Right cardiac atrium (tissue), 5 donors: ENCODE data around the gene SV2B. TPM values are rescaled to one million over a fixed set of nuclear protein-coding genes. Genes with fewer than 3 reads are reported as not detected.
A peak's percentile ranks its signal among the peaks of the same experiment; 100 is the strongest.

Source experiments
- ATAC-seq, 2 donors: fragments of 200-7000 bp; cut with Tn5 transposase; one replicate each; pipeline versions ENCODE4 v1.8.0 to v1.9.1; 2020; ENCODE audit warnings: moderate library complexity in 2 of 2, mild to moderate bottlenecking in 1 of 2
- DNase-seq, 3 donors: peaks; one replicate each; pipeline ENCODE4 v3.0.0-alpha.2; 2020
- H3K27ac ChIP-seq: one replicate; pipeline ENCODE4 v1.5.1; 2013; ENCODE audit warnings: mild to moderate bottlenecking, low read length, control low read depth, moderate library complexity
- H3K27me3 ChIP-seq: one replicate; pipeline ENCODE4 v1.6.1; 2013; ENCODE audit not compliant: control insufficient read depth, insufficient read depth
- H3K4me1 ChIP-seq: one replicate; pipeline ENCODE4 v1.6.1; 2013; ENCODE audit warnings: low read length; ENCODE audit not compliant: control insufficient read depth, insufficient read depth
- H3K4me3 ChIP-seq: one replicate; pipeline ENCODE4 v1.5.1; 2013; ENCODE audit warnings: low read length, control low read depth
- H3K9me3 ChIP-seq: one replicate; pipeline ENCODE4 v1.6.1; 2013; ENCODE audit warnings: low read length; ENCODE audit not compliant: control insufficient read depth
- WGBS: extraction: QIAGEN DNeasy Blood & Tissue Kit; methylation state at CpG from one replicate; pipeline ENCODE4 v1.1.7; 2013; 5-methylcytosine and 5-hydroxymethylcytosine counted together
- intact Hi-C, 4 donors: fragments of 100-400 bp; cut with DNase I; formaldehyde crosslinking; loops; one replicate each; pipeline versions ENCODE4 v1.11.0 to v1.14.0; 2022 to 2023
- polyA plus RNA-seq: library from polyadenylated mRNA; stranded (reverse); fragments of 200-250 nt; gene quantifications from one replicate; pipeline ENCODE4 v1.2.3, GENCODE V29; 2013
- total RNA-seq, 4 donors: library from RNA; stranded (reverse); fragmentation: NEBNext Ultra II Directional; extraction: Animal tissue kit (Norgen Biotek cat#: 25700); gene quantifications; one replicate each; pipeline ENCODE4 v1.2.1, GENCODE V29; 2021
- donor health status: healthy with polysubstance abuse.
- donor health status: DM: no; HTN: yes; CAD: no.
- donor health status: DM: no; HTN: no; CAD: no.
- donor health status: DM: no; HTN: yes; CAD: no; lungs with severe emphysema.
- donor health status: DM: yes; HTN: yes; CAD: no.

SV2B gene
- total and polyA plus RNA-seq, 5 donors, result 0.34 to 1.7 (median 1.3) TPM

DNA sequence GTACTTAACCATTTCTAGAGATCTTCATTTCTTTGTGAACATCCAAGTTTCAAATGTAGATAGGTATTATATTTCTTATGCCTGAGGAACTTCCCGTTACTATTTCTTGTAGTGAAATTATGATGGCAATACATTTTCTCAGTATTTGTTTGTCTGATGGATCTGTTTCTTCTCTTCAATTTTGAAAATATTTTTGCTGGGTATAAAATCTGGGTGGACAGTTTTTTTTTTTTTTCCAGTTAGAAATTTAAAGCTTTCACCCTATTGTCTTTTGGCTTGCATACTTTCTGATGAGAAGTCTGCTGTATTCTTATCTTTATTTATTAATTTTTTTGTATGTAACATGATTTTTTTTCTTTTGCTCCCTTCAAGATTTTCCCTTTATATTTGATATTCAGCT is 175.8 kb downstream of the SV2B start:
- intact Hi-C loops, result no loop called here
- no peaks in the 10 kb centered on the region for H3K27me3 ChIP-seq
- DNase-seq (no peak), ATAC-seq (no peak)
- no peak overlapping the region for H3K27ac ChIP-seq
- H3K9me3 ChIP-seq, result no peaks in the 10 kb centered on the region
- WGBS, result 90% methylated on average over 1 of the region's 1 CpG
- H3K4me3 ChIP-seq, result no peak overlapping the region
- no peaks in the 10 kb centered on the region for H3K4me1 ChIP-seq

- H3K9me3 ChIP-seq, result no peaks in the 10 kb centered on the region
- intact Hi-C loops, result no loop called here
- no peaks in the 10 kb centered on the region for H3K4me1 ChIP-seq
- H3K27ac ChIP-seq, result no peak overlapping the region
- 93% methylated on average over 2 of the region's 2 CpGs for WGBS
- DNase-seq, result no peak
- no peaks in the 10 kb centered on the region for H3K27me3 ChIP-seq
- no peak for ATAC-seq
- no peak overlapping the region for H3K4me3 ChIP-seq
Measured at GRCh38 chr15:91278951-91279350, 178.9 kb downstream of the SV2B start.

GRCh38 chr15:91279486-91279885 is 179.4 kb downstream of the SV2B start:
- intact Hi-C loops, result no loop called here

DNA sequence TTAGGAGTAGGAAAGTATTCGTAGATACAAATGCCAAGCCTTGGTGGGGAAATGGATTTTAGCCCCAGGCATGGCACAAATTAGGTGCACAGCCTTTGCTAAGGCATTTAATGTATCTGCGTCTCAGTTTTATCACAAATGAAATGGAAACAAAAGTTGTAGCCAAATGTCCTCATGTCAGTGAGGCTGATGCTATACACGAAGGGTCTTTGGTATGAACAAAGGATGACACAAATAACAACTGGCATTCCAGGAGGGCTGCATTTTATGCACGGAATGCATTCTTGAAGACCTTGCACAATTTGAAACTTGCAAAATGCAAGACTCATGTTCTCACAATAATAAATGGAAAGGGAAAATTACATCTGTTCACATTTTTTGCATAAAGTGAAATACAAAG is 181.9 kb downstream of the SV2B start:
- Histone ChIP-seq H3K27ac (no peak overlapping the region), H3K27me3 (no peaks in the 10 kb centered on the region), H3K4me3 (no peak overlapping the region), H3K9me3 (no peaks in the 10 kb centered on the region), H3K4me1 (no peaks in the 10 kb centered on the region)
- WGBS, result 80% methylated on average over 4 of the region's 4 CpGs
- intact Hi-C loops, result no loop called here
- DNase-seq (no peak), ATAC-seq (no peak)

More at GRCh38 chr15:91279486-91279885, 179.4 kb downstream of the SV2B start:
- WGBS, result 86% methylated on average over 4 of the region's 4 CpGs
- no peak overlapping the region for H3K4me3 ChIP-seq
- no peak for ATAC-seq
- no peaks in the 10 kb centered on the region for H3K4me1 ChIP-seq
- no peak overlapping the region for H3K27ac ChIP-seq
- no peaks in the 10 kb centered on the region for H3K27me3 ChIP-seq
- H3K9me3 ChIP-seq, result no peaks in the 10 kb centered on the region
- DNase-seq, result no peak

DNA sequence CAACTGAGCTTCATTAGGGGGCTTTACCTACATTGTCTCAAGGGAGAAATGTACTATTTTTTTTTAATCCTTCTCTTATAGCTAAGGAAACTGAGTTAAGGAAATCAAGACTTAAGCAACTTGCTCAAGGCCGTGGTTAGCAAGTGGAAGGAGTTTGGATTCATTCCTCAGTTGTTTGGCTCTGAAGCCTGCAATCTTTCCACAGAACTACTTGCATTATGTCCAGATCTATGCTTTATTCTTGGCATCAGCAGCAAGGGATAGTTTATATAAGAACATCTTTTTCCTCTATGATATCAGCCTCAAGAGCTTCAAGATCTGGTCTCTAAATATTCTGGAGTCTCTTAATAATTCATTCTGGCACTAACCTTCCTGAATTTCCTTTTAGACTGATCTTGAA is 182.4 kb downstream of the SV2B start:
- H3K4me1 ChIP-seq, result no peaks in the 10 kb centered on the region
- no peaks in the 10 kb centered on the region for H3K9me3 ChIP-seq
- DNase-seq (no peak), ATAC-seq (no peak)
- H3K4me3 ChIP-seq, result no peak overlapping the region
- intact Hi-C loops, result no loop called here
- H3K27ac ChIP-seq, result no peak overlapping the region
- H3K27me3 ChIP-seq, result no peaks in the 10 kb centered on the region
- WGBS, result 60% methylated on average over 1 of the region's 1 CpG

GRCh38 chr15:91283155-91283554 is 183.1 kb downstream of the SV2B start:
- Histone ChIP-seq H3K27ac (no peak overlapping the region), H3K4me1 (no peaks in the 10 kb centered on the region), H3K9me3 (no peaks in the 10 kb centered on the region), H3K4me3 (no peak overlapping the region), H3K27me3 (no peaks in the 10 kb centered on the region)
- WGBS, result 83% methylated on average over 2 of the region's 2 CpGs
- intact Hi-C loops, result no loop called here
- DNase-seq (no peak), ATAC-seq (no peak)

GRCh38 chr15:91284758-91285466 is 184.9 kb downstream of the SV2B start:
- no peaks in the 10 kb centered on the region for H3K27me3 ChIP-seq
- WGBS, result 84% methylated on average over 13 of the region's 13 CpGs
- no peak overlapping the region for H3K27ac ChIP-seq
- ATAC-seq (peak in 1 of 2 donors; percentile 23), DNase-seq (no peak)
- H3K9me3 ChIP-seq, result no peaks in the 10 kb centered on the region
- H3K4me3 ChIP-seq, result no peak overlapping the region
- H3K4me1 ChIP-seq, result no peaks in the 10 kb centered on the region
- intact Hi-C loops, result no loop called here

GRCh38 chr15:91289324-91289723 is 189.3 kb downstream of the SV2B start:
- H3K4me3 ChIP-seq, result no peak overlapping the region
- H3K4me1 ChIP-seq, result no peaks in the 10 kb centered on the region
- ATAC-seq (no peak), DNase-seq (no peak)
- WGBS, result 41% methylated on average over 1 of the region's 1 CpG
- intact Hi-C loops, result no loop called here
- H3K9me3 ChIP-seq, result no peaks in the 10 kb centered on the region
- no peaks in the 10 kb centered on the region for H3K27me3 ChIP-seq
- H3K27ac ChIP-seq, result no peak overlapping the region

DNA sequence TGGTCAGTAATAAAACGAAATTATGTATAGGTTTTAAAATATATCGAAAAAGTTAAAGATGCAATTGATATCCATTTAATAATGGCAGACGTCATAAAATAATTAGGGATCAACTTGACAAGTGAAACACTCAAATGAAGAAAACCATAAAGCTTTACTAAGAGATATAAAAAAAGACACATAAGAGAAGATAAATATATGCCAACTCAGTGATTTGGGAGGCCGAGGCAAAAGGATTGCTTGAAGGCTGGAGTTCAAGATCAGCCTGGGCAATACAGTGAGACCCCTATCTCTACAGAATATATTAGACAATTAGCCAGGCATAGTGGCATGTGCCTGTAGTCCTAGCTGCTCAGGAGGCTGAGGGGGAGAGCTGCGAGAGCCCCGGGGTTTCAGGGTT is 190.5 kb downstream of the SV2B start:
- intact Hi-C loops, result loop anchor here in 1 of 4 donors (10.0 kb wide), 1 partner anchor 414 kb away; no protein-coding TSS in a partner anchor
- no peaks in the 10 kb centered on the region for H3K9me3 ChIP-seq
- H3K27me3 ChIP-seq, result no peaks in the 10 kb centered on the region
- H3K4me3 ChIP-seq, result no peak overlapping the region
- ATAC-seq (no peak), DNase-seq (no peak)
- H3K27ac ChIP-seq, result no peak overlapping the region
- 93% methylated on average over 6 of the region's 6 CpGs for WGBS
- H3K4me1 ChIP-seq, result no peaks in the 10 kb centered on the region

GRCh38 chr15:91291673-91292072 is 191.6 kb downstream of the SV2B start:
- H3K27me3 ChIP-seq, result no peaks in the 10 kb centered on the region
- DNase-seq (no peak), ATAC-seq (peak in 1 of 2 donors; percentile 43)
- 48% methylated on average over 3 of the region's 3 CpGs for WGBS
- intact Hi-C loops, result loop anchor here in 1 of 4 donors (10.0 kb wide), 1 partner anchor 413 kb away; no protein-coding TSS in a partner anchor
- H3K9me3 ChIP-seq, result no peaks in the 10 kb centered on the region
- H3K27ac ChIP-seq, result no peak overlapping the region
- H3K4me1 ChIP-seq, result no peaks in the 10 kb centered on the region
- peak overlapping the region; percentile 8 for H3K4me3 ChIP-seq

DNA sequence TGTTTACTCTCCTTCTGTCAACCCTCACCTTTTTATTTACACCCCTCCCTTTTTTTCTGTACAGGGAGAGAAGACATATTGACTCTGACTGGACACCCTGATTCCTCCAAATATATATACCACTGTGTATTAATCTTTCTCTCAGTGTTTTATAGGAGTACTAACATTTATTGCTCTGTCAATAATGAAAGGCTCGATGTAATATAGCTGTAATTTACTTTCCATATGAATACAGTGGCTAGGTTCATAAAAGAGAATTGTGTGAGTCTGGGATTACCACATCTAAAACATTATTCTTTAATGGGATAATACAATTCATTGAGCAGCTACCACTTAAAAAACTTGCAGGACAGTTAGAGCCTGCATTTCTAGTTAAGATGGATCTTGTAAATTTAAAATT is 194.3 kb downstream of the SV2B start:
- Histone ChIP-seq H3K9me3 (no peaks in the 10 kb centered on the region), H3K27me3 (no peaks in the 10 kb centered on the region), H3K4me1 (no peaks in the 10 kb centered on the region), H3K4me3 (no peak overlapping the region), H3K27ac (no peak overlapping the region)
- WGBS, result 85% methylated on average over 1 of the region's 1 CpG
- intact Hi-C loops, result loop anchor here in 1 of 4 donors (10.0 kb wide), 1 partner anchor 410 kb away; no protein-coding TSS in a partner anchor
- ATAC-seq, result no peak
- no peak for DNase-seq
